Epithelial cell of proximal tubule (primary cell): ENCODE results near the gene FBXO39. TPM values are rescaled to one million over a fixed set of nuclear protein-coding genes. Genes with fewer than 3 reads are reported as not detected.
"Not testable (repeated sequence)": the region's sequence is repeated elsewhere in the genome, so short reads cannot be mapped to it uniquely, and the experiment has no call there.

Source experiments
- DNase-seq: peaks from one replicate; pipeline ENCODE4 v3.0.0-alpha.2; 2011; ENCODE audit warnings: low read depth
- H3K4me3 ChIP-seq: 2 replicates; pipeline ENCODE4 v1.5.1; 2011; ENCODE audit warnings: low read depth, mild to moderate bottlenecking, low read length
- total RNA-seq: library from RNA; depleted of rRNA; stranded (reverse); fragments of >200 nt; gene quantifications from 2 replicates; pipeline ENCODE4 v1.2.3, GENCODE V29; 2015
- TF ChIP-seq, protein P1 (sequence below): conservative IDR thresholded peaks from 2 replicates; pipeline ENCODE4 v1.5.1; 2012; ENCODE audit warnings: low read depth, mild to moderate bottlenecking, low read length

Gene FBXO39
- total RNA-seq = not detected in 2 replicates

DNA sequence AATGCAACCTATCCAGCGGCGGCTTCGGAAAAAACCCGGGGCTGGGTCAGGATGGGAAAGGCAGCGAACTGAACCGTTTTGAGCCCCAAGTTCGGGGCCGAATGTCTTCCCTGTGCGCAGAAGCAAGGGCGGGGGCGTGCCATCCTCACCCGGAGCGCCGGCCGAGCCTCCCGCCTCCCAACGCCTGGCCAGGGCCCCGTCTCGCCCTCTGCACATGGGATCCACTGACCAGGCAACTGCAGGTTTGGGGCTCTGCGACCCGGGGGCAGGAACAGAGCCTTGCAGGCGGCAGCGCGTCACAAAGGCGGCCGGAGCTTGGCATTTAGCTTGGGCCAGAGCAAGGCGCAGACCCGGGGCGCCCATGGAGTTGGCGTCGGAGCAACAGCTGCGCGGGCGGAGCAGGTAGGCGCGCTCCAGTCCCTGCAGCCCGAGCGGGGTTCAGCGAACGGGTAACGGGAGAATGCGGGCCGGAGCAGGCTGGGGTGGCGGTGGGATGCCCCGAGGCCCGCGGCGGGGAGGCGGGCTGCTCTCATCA lies at the start of gene FBXO39:
FBXO39 (plus strand) TSS at position 345 of the 535 bp plus-strand sequence. CDS start 3,654 bp downstream, outside the sequence.
- no peak within 1 kb of the TSS for H3K4me3 ChIP-seq
- no peak for DNase-seq
- TF ChIP-seq, protein P1, sequence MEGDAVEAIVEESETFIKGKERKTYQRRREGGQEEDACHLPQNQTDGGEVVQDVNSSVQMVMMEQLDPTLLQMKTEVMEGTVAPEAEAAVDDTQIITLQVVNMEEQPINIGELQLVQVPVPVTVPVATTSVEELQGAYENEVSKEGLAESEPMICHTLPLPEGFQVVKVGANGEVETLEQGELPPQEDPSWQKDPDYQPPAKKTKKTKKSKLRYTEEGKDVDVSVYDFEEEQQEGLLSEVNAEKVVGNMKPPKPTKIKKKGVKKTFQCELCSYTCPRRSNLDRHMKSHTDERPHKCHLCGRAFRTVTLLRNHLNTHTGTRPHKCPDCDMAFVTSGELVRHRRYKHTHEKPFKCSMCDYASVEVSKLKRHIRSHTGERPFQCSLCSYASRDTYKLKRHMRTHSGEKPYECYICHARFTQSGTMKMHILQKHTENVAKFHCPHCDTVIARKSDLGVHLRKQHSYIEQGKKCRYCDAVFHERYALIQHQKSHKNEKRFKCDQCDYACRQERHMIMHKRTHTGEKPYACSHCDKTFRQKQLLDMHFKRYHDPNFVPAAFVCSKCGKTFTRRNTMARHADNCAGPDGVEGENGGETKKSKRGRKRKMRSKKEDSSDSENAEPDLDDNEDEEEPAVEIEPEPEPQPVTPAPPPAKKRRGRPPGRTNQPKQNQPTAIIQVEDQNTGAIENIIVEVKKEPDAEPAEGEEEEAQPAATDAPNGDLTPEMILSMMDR = no peak

DNA sequence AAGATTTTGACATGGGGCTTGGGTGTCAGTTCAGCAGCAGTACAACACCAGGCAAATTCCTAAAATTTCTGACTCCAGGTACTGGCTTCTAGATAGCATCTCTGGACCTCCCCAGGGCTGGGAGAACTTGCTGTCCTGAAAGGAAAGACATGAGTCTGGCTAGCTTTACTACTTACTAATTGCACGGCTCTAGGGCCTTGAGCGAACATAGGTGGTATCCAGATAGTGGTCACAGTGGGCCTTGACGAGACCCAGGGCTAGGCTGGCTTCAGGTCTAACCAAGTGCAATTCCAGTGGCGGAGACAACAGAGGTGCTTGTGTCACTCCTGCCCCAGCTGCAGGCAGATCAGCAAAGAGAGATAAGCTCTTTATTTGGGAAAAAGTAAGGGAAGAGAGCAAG lies 46.5 kb upstream of the FBXO39 start:
- no peak for DNase-seq
- H3K4me3 ChIP-seq = no peak overlapping the region
- TF ChIP-seq, protein P1 = no peak

GRCh38 chr17:6746665-6747064 lies 29.4 kb upstream of the FBXO39 start:
- not testable (repeated sequence) for DNase-seq, H3K4me3 ChIP-seq

DNA sequence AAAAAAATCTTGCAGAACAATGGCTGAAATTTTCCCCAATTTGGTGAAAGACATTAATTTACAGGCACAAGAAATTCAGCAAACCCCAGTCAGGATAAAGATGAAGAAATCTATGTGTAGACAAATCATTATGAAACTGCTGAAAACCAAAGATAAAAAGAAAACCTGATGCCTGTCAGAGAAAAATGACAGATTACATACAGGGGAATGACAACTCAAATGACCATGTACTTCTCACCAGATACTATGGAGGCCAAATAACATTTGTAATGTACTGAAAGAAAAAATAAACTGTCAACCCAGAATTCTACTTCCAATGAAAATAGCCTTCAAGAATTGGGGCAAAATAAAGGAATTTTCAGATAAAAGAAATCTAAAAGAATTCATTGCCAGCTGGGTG lies 27.4 kb upstream of the FBXO39 start:
- TF ChIP-seq, protein P1 = no peak
- H3K4me3 ChIP-seq = no peak overlapping the region
- no peak for DNase-seq

DNA sequence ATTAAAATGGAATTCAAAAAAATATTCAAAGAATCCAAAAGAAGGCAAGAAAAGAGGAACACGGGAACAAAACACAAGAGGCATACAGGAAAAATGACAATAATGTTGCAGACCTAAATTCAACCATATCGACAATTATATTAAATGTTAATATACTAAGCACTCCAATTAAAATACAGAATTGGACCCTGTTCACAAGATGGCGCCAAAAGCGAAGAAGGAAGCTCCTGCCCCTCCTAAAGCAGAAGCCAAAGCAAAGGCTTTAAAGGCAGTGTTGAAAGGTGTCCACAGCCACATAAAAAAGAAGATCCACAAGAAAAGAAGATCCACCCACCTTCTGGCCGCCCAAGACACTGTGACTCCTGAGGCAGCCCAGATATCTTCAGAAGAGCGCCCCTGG lies 26.5 kb upstream of the FBXO39 start:
- H3K4me3 ChIP-seq = no peak overlapping the region
- no peak for DNase-seq
- TF ChIP-seq, protein P1 = peak; percentile 13

GRCh38 chr17:6752068-6752909 lies 23.7 kb upstream of the FBXO39 start:
- TF ChIP-seq, protein P1 = no peak
- peak; percentile 85 for DNase-seq
- no peak overlapping the region for H3K4me3 ChIP-seq

DNA sequence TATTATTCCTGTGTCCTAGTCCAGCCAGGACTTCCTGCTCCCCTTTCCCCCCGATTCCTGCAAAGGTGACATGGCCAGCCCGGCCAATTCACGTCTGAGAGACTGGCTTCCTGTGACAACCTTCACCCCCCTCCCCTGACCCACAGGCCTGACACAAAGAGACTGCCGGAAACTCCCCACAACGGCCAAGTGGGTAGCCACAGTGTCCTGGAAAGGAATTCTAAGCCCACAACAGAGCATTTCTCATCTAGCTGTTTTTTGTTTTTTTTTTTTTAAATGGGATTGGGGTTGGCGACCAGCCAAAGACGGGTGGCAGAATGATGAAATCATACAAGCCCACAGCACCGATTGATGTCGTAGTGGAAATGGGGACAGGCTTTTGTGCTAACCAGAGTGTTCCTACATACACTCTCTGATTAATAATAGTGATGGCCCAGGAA lies 23.0 kb upstream of the FBXO39 start:
- DNase-seq = peak; percentile 16
- H3K4me3 ChIP-seq = no peak overlapping the region
- TF ChIP-seq, protein P1 = no peak
